Measurements from ENCODE around the gene STK39. TPM values are rescaled to one million over a fixed set of nuclear protein-coding genes. Genes with fewer than 3 reads are reported as not detected.

STK39 gene
- total RNA-seq, 6 experiments from 2014 or later: 0.29 to 1.2 (median 0.60) TPM

DNA sequence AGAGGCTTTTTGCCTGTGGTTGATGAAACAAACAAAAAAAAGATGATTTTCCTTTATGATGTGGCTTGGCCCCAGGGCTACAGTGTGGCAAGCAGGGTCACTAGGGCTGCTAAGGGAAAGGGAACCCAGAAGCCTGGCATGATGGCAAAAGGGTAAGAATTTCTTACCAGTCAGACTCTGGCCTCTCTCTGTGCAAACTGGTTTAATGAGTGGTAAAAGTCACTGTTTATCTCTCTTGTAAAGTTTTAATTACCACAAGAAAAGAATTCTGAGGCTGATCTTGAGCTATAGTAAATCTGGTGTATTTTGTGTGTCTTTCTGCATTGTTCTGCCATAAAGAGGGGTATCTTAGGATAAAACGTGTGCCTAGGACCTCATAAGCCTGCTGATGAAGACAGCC lies 275.4 kb downstream of the STK39 start:
- TF ChIP-seq, protein P1, sequence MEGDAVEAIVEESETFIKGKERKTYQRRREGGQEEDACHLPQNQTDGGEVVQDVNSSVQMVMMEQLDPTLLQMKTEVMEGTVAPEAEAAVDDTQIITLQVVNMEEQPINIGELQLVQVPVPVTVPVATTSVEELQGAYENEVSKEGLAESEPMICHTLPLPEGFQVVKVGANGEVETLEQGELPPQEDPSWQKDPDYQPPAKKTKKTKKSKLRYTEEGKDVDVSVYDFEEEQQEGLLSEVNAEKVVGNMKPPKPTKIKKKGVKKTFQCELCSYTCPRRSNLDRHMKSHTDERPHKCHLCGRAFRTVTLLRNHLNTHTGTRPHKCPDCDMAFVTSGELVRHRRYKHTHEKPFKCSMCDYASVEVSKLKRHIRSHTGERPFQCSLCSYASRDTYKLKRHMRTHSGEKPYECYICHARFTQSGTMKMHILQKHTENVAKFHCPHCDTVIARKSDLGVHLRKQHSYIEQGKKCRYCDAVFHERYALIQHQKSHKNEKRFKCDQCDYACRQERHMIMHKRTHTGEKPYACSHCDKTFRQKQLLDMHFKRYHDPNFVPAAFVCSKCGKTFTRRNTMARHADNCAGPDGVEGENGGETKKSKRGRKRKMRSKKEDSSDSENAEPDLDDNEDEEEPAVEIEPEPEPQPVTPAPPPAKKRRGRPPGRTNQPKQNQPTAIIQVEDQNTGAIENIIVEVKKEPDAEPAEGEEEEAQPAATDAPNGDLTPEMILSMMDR (IDR thresholded peaks at IDR 0.05): no peak
- no peak for TF ChIP-seq POLR2A (IDR thresholded peaks at IDR 0.05)
- no peaks in the 10 kb centered on the region for H3K36me3 ChIP-seq
- no peaks in the 10 kb centered on the region for H3K4me1 ChIP-seq
- intact Hi-C loops (cut with DNase I): no loop called here
- DNase-seq: no peak
- H3K27me3 ChIP-seq: no peaks in the 10 kb centered on the region
- no peak overlapping the region for H3K27ac ChIP-seq
- no peak for ATAC-seq
- 73% methylated on average over 1 of the region's 1 CpG for WGBS (ENCODE audit: insufficient coverage, low coverage, low lambda C conversion rate, missing lambda C conversion rate)
- no peak overlapping the region for H3K4me3 ChIP-seq
- H3K9me3 ChIP-seq: no peaks in the 10 kb centered on the region

DNA sequence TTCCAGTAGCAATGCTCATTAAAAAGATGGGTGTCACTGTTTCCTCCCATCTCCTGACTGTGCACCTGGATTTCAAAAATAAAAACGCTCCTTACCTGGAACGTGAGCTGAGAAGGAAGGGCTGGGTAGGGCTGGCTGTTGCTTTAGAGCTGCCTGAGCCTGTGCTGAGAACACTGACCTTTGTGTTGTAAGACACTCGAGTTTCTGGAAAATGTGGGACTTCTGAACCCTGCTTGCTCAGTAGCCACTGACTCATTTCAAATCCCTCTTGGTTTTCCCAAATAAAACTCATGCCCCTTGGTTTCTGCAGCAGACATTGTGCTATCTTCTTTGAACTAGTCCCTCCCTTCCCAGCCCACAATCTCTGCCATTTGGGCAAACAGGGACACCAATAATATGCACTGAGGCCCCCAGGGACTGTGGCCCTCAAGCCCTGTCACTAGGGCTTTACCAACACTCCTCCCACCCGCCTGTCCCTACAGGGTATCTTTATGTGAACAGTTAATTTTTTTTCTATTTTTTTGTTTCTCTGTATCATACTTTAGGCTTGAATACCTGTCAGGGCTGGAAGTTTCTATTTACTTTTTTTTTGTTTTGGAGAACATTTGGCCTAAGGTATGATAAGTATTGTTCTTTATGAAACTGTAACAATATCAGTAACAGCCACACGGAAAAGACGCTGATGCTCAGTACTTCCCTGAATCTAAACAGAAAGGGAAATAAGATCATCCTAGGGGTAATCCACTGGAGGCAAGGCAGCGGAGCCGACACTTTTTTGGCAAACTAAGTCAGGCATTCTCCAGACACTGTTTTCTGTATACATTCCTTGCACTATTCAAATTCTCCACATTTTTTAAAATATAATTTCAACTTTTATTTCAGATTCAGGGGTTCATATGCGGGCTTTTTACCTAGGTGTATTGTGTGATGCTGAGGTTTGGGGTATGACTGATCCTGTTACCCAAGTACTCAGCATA lies 280.2 kb downstream of the STK39 start:
- ATAC-seq (peak in 2 of 4 donors; percentile 19 to 24), DNase-seq (no peak)
- TF ChIP-seq, protein P1 (IDR thresholded peaks at IDR 0.05): no peak
- no peak for TF ChIP-seq POLR2A (IDR thresholded peaks at IDR 0.05)
- WGBS (ENCODE audit: insufficient coverage, low coverage, low lambda C conversion rate, missing lambda C conversion rate): 73% methylated on average over 9 of the region's 9 CpGs
- no peaks in the 10 kb centered on the region for H3K9me3 ChIP-seq
- H3K27me3 ChIP-seq: no peaks in the 10 kb centered on the region
- no peaks in the 10 kb centered on the region for H3K4me1 ChIP-seq
- H3K27ac ChIP-seq: no peak overlapping the region
- intact Hi-C loops (cut with DNase I): no loop called here
- H3K36me3 ChIP-seq: no peaks in the 10 kb centered on the region
- H3K4me3 ChIP-seq: no peak overlapping the region

DNA sequence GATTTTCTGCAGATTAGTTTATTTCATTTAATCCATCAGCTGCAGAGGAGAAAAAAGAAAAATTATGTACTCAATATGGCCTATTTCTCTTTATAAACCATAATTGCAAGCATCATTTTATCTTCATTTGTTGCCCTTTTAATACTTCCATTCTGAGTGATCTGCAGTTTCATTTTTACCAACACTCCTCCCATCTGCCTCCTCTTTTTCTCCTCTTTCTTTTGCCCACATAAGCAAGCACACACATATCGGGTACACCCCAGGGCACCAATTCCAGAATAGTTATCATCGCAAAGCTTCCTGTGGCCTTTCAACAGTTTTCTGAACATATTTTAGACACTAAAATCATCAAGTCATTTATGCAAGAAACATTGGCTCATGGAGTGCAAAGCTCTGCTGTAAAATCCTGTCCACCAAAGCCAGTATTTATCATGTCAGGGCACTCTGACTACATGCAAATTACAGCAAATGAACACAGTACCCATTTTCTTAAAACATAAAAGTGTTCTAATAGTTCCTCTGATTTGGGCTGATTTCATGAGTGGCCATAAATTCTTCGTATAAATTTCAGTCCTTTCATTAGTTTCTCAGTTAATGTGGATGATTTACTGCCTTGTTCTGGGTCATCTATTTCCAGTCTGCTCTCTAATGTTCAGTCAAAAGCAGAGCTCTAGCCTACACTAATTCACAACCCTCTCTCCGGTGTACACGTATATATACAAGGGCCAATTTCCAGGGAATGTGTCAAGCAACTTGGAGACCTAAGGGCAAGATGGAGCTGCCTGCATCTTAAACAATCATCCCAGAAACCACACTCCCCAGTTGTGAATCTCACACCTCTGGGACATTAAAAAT lies 281.3 kb downstream of the STK39 start:
- intact Hi-C loops (cut with DNase I): no loop called here
- Histone ChIP-seq H3K27me3 (no peaks in the 10 kb centered on the region), H3K4me1 (no peaks in the 10 kb centered on the region), H3K4me3 (no peak overlapping the region), H3K36me3 (no peaks in the 10 kb centered on the region), H3K9me3 (no peaks in the 10 kb centered on the region), H3K27ac (no peak overlapping the region)
- 87% methylated on average over 5 of the region's 5 CpGs for WGBS (ENCODE audit: insufficient coverage, low coverage, low lambda C conversion rate, missing lambda C conversion rate)
- DNase-seq (no peak), ATAC-seq (no peak)
- TF ChIP-seq POLR2A (IDR thresholded peaks at IDR 0.05): no peak
- TF ChIP-seq, protein P1 (IDR thresholded peaks at IDR 0.05): no peak

DNA sequence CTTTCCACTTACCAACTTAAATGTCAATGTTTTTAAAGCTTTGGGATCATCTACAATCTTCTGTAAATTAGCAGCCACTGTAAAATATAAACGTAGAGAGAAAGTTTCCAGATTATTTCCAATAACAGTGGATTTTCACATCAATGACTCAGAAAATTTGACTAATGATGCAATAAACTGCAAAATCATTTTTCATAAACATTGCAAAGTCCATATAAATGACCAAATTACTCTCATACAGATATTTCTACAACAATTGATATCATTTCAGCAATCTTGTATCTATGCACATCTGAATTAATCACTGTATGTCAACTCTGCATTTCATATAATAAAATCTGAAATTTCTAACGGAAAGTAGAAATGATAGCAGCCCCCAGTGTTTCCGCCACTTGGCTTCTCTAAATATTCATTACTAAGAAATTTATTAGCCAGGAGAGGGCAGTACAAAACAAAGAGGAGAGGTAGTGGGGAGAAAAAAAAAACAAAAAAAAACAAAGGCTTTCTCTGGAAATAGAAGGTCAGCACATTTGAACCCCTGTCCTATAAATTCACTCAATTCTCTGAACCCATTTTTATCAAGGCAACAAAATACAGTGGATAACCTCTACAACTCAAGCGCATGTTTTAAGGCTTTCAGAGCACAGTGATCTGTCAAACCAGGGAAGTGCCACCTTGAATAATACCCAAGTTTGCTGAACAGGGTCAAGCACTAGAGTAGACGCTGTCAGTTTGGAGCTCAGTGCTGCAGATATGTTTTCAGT lies 282.6 kb downstream of the STK39 start:
- H3K27me3 ChIP-seq: no peaks in the 10 kb centered on the region
- intact Hi-C loops (cut with DNase I): no loop called here
- TF ChIP-seq, protein P1 (IDR thresholded peaks at IDR 0.05): peak; percentile 4 to 25 (median 18)
- no peak for TF ChIP-seq POLR2A (IDR thresholded peaks at IDR 0.05)
- no peak overlapping the region for H3K27ac ChIP-seq
- 62% methylated on average over 5 of the region's 5 CpGs for WGBS (ENCODE audit: insufficient coverage, low coverage, low lambda C conversion rate, missing lambda C conversion rate)
- H3K36me3 ChIP-seq: no peaks in the 10 kb centered on the region
- ATAC-seq (no peak), DNase-seq (no peak)
- H3K9me3 ChIP-seq: no peaks in the 10 kb centered on the region
- H3K4me1 ChIP-seq: no peaks in the 10 kb centered on the region
- H3K4me3 ChIP-seq: no peak overlapping the region

Measured in right lobe of liver (tissue), 6 donors.